ENCODE data around the gene PHLDB2. TPM values are rescaled to one million over a fixed set of nuclear protein-coding genes. Genes with fewer than 3 reads are reported as not detected.

The PHLDB2 gene
- total RNA-seq, 3 donors from 2014 or later, result 53.1 to 94.4 (median 65.0) TPM

DNA sequence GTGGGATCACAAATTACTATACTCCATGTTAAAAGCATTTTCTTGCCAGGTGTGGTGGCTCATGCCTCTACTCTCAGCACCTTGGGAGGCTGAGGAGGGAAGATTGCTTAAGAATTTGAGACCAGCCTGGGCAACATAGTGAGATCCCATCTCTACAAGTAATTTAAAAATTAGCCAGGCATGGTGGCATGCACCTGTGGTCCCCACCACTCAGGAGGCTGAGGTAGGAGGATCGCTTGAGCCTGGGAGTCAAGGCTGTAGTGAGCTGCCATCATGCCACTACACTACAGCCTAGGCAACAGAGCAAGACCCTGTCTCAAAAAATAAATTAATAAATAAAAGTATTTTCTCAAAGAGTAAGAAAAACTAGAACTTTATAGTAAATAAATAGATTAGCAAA lies 96.8 kb downstream of the PHLDB2 start:
- no peaks in the 10 kb centered on the region for H3K36me3 ChIP-seq
- H3K27me3 ChIP-seq, result no peaks in the 10 kb centered on the region
- DNase-seq (ENCODE audit: low spot score in 2 of 2), result no peak
- H3K4me3 ChIP-seq, result no peak overlapping the region
- intact Hi-C loops (cut with DNase I; ENCODE audit: low total_unique reads), result loop anchor here (10.0 kb wide), 1 partner anchor 669 kb away; no protein-coding TSS in a partner anchor
- TF ChIP-seq POLR2A (IDR thresholded peaks at IDR 0.05) (no peak), POLR2AphosphoS5 (IDR thresholded peaks at IDR 0.05) (no peak)
- TF ChIP-seq, protein P1, sequence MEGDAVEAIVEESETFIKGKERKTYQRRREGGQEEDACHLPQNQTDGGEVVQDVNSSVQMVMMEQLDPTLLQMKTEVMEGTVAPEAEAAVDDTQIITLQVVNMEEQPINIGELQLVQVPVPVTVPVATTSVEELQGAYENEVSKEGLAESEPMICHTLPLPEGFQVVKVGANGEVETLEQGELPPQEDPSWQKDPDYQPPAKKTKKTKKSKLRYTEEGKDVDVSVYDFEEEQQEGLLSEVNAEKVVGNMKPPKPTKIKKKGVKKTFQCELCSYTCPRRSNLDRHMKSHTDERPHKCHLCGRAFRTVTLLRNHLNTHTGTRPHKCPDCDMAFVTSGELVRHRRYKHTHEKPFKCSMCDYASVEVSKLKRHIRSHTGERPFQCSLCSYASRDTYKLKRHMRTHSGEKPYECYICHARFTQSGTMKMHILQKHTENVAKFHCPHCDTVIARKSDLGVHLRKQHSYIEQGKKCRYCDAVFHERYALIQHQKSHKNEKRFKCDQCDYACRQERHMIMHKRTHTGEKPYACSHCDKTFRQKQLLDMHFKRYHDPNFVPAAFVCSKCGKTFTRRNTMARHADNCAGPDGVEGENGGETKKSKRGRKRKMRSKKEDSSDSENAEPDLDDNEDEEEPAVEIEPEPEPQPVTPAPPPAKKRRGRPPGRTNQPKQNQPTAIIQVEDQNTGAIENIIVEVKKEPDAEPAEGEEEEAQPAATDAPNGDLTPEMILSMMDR (IDR thresholded peaks at IDR 0.05), result no peak
- peak overlapping the region in 1 of 2 donors; percentile 4 for H3K27ac ChIP-seq
- peaks cover 0 to 6% of the 10 kb centered on the region in 2 donors for H3K4me1 ChIP-seq
- H3K9me3 ChIP-seq, result no peaks in the 10 kb centered on the region

DNA sequence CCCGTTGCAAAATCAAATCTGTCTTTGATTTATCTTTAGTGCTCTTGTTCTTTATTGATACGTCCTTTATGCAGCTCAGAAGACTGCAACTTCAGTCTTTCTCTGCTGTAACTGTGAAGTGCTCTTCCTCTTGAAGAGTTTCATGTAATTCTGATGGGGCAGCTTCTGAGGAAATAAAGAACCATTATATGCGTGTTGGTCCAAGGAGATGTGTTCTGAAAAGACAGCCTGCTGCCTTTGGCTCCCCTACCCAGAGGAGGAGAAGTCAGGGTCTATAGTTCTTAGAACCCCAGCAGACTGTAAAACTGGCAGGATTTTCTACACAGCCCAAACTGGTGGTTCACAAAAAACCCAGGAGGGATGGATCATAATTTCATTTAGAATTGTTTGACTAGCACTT lies 97.4 kb downstream of the PHLDB2 start:
- intact Hi-C loops (cut with DNase I; ENCODE audit: low total_unique reads), result loop anchor here (10.0 kb wide), 1 partner anchor 668 kb away; no protein-coding TSS in a partner anchor
- Histone ChIP-seq H3K27ac (peak overlapping the region in 1 of 2 donors; percentile 43), H3K36me3 (no peaks in the 10 kb centered on the region), H3K4me3 (no peak overlapping the region), H3K4me1 (peaks cover 0 to 6% of the 10 kb centered on the region in 2 donors), H3K9me3 (no peaks in the 10 kb centered on the region), H3K27me3 (no peaks in the 10 kb centered on the region)
- no peak for DNase-seq (ENCODE audit: low spot score in 2 of 2)
- TF ChIP-seq, protein P1 (IDR thresholded peaks at IDR 0.05), result no peak
- TF ChIP-seq POLR2AphosphoS5 (IDR thresholded peaks at IDR 0.05) (no peak), POLR2A (IDR thresholded peaks at IDR 0.05) (no peak)

DNA sequence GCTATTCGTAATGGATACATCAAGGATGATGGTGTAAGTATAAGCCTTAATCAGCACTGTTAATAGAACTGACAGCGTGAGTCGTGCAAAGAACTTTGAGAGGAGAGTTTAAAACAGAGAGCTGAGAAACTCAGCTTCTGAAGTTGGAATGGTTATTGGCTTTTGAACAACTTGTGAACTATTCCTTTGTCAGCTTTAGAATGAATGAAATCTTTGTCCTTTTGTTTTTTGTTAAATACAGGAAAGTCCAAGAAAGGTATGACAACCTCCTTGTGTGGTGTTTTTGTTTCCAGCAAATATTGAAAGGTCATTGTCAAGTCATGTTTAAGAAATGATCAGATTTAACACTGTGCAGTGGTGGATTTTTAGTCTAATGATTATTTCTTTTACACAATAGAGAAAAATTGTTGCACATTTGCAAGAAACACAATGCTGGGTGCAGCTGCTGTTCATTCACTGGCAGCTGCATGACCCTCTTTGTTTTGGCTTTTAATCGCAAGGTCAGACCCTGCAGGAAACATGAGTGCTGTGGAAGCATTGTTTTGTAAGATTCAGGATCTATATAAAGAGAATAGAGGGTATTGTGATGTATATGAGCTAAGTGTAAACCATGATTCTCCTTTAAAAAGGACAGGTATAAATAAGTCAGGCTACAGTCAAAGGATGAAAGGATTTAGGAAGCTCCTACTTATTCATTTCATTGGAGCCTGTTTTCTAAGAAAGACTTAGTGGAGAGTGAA lies 98.1 kb downstream of the PHLDB2 start:
- Histone ChIP-seq H3K9me3 (no peaks in the 10 kb centered on the region), H3K36me3 (no peaks in the 10 kb centered on the region), H3K4me1 (peaks cover 0 to 6% of the 10 kb centered on the region in 2 donors), H3K4me3 (no peak overlapping the region), H3K27ac (no peak overlapping the region), H3K27me3 (no peaks in the 10 kb centered on the region)
- TF ChIP-seq POLR2AphosphoS5 (IDR thresholded peaks at IDR 0.05), result no peak
- TF ChIP-seq POLR2A (IDR thresholded peaks at IDR 0.05), result no peak
- TF ChIP-seq, protein P1 (IDR thresholded peaks at IDR 0.05), result no peak
- no peak for DNase-seq (ENCODE audit: low spot score in 2 of 2)
- intact Hi-C loops (cut with DNase I; ENCODE audit: low total_unique reads), result loop anchor here (10.0 kb wide), 1 partner anchor 668 kb away; no protein-coding TSS in a partner anchor

DNA sequence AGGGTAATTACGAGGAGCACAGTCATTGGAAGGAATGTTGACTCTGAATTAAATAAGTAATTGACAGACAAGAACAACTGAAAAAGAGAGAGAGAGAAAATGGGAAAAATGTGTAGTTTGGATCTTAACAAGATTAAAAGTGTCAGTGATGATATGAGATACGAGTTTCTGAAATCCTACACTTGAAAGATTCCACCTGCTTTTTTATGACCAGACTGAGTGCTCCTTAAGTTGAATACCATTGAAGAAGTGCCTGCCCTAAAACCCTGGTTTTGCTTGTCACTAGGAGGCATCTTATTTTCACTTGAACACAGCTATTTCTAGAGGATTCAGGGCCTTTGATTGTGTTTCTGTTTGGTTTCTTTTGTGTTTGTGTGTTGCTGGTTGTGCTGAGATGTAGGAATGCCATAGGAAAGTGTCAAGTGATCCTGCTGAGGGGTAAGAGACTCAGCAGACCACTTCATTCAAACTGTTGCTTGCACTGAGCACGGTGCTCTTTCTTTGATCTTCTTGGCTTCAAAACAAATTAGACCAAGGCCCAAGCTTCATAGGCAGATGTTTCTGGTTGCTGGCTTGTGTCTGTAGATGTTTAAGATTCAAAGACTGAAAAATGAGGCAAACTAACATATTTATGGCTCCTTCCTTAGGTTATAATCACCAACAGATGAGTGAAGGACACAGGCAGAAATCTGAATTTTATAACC lies 102.5 kb downstream of the PHLDB2 start:
- Histone ChIP-seq H3K27me3 (no peaks in the 10 kb centered on the region), H3K4me1 (peaks cover 0 to 6% of the 10 kb centered on the region in 2 donors), H3K36me3 (no peaks in the 10 kb centered on the region), H3K9me3 (no peaks in the 10 kb centered on the region), H3K4me3 (no peak overlapping the region), H3K27ac (no peak overlapping the region)
- DNase-seq (ENCODE audit: low spot score in 2 of 2), result no peak
- intact Hi-C loops (cut with DNase I; ENCODE audit: low total_unique reads), result no loop called here
- TF ChIP-seq POLR2A (IDR thresholded peaks at IDR 0.05) (no peak), POLR2AphosphoS5 (IDR thresholded peaks at IDR 0.05) (no peak)
- TF ChIP-seq, protein P1 (IDR thresholded peaks at IDR 0.05), result no peak

DNA sequence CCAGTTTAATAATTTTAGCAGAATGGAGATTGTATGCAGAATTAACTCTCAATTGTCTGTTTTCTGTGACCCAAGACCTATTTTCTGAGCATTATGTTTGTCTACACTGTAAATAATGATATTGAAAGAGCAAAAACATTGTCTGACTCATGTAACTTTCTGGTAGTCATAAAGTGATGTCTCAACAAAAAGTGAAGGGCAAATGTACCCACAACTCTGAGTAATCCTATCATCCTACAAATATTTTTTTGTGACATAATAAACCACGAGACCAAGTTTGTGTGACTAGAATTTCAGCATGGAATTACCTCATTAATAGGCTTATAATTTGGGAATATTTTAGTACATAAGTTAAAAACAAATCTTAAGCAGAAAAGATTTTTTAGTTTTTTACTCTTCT lies 104.4 kb downstream of the PHLDB2 start:
- no peak overlapping the region for H3K27ac ChIP-seq
- intact Hi-C loops (cut with DNase I; ENCODE audit: low total_unique reads), result no loop called here

More for the DNA sequence above, 104.4 kb downstream of the PHLDB2 start:
- Histone ChIP-seq H3K27me3 (no peaks in the 10 kb centered on the region), H3K36me3 (no peaks in the 10 kb centered on the region), H3K4me3 (no peak overlapping the region), H3K4me1 (no peaks in the 10 kb centered on the region), H3K9me3 (no peaks in the 10 kb centered on the region)
- no peak for DNase-seq (ENCODE audit: low spot score in 2 of 2)
- TF ChIP-seq POLR2A (IDR thresholded peaks at IDR 0.05), result no peak
- TF ChIP-seq, protein P1 (IDR thresholded peaks at IDR 0.05), result no peak
- no peak for TF ChIP-seq POLR2AphosphoS5 (IDR thresholded peaks at IDR 0.05)

All from breast epithelium (tissue), 4 donors.